Panc1 (cell line): ENCODE data around the gene WDR27. TPM values are rescaled to one million over a fixed set of nuclear protein-coding genes. Genes with fewer than 3 reads are reported as not detected.

Experiments
- ATAC-seq: fragments of 200-7000 bp; cut with Tn5 transposase; 2 replicates; pipeline ENCODE4 v1.9.1; 2020; ENCODE audit warnings: mild to moderate bottlenecking, moderate library complexity
- BruUV-seq: library from RNA; stranded (reverse); fragments of 400-500 nt; replicated peaks from 2 replicates; lab custom pipeline; 2021; lab: Mats Ljungman, UMichigan
- CTCF ChIA-PET: fragments of 300-600 bp; sonication (Branson Sonifier 250); formaldehyde crosslinking; loops from one replicate; lab custom pipeline; 2022; ENCODE audit warnings: antibody characterized with exemption; lab: Charles Lee
- POLR2A ChIA-PET: fragments of 300-600 bp; sonication (Branson Sonifier 250); formaldehyde crosslinking; loops from one replicate; lab custom pipeline; 2022; ENCODE audit warnings: antibody characterized with exemption; lab: Charles Lee
- DNase-seq: peaks from one replicate; pipeline ENCODE4 v3.0.0-alpha.2; 2010; ENCODE audit warnings: low read depth, low spot score
- H3K27ac ChIP-seq: 2 replicates; pipeline ENCODE4 v1.5.1; 2011; ENCODE audit warnings: mild to moderate bottlenecking, low read length, inconsistent platforms
- H3K27me3 ChIP-seq: fragments of 200-500 bp; sonication (Bioruptor generic); 2 replicates; pipeline ENCODE4 v1.6.0; 2014; ENCODE audit warnings: low read length, inconsistent platforms; ENCODE audit not compliant: control insufficient read depth, insufficient read depth
- H3K36me3 ChIP-seq: fragments of 200-500 bp; sonication (Bioruptor generic); 2 replicates; pipeline ENCODE4 v1.5.1; 2014; ENCODE audit warnings: inconsistent platforms, mild to moderate bottlenecking, low read length, moderate library complexity; ENCODE audit not compliant: control insufficient read depth, insufficient read depth
- H3K4me1 ChIP-seq: 2 replicates; pipeline ENCODE4 v1.5.1; 2011; ENCODE audit warnings: inconsistent platforms, mild to moderate bottlenecking, low read length, moderate library complexity; ENCODE audit not compliant: control insufficient read depth, insufficient read depth
- H3K4me3 ChIP-seq, 2 experiments: 2 replicates each; pipeline ENCODE4 v1.5.1; 2011 to 2012; ENCODE audit warnings: low read depth in 2 of 2, low read length in 2 of 2, mild to moderate bottlenecking in 2 of 2, inconsistent platforms in 1 of 2, moderate library complexity in 1 of 2
- H3K9me3 ChIP-seq: fragments of 200-500 bp; sonication (Bioruptor generic); 2 replicates; pipeline ENCODE4 v1.5.1; 2014; ENCODE audit warnings: low read depth, mild to moderate bottlenecking, inconsistent platforms, low read length, moderate library complexity; ENCODE audit not compliant: control insufficient read depth, insufficient read depth
- POLR2AphosphoS5 ChIP-seq: IDR thresholded peaks from 2 replicates; pipeline ENCODE4 v1.6.1; 2012; ENCODE audit warnings: mild to moderate bottlenecking, low read depth, low read length, moderate library complexity
- REST ChIP-seq, 2 experiments: IDR thresholded peaks; 2 replicates each; pipeline ENCODE4 v1.6.1; 2011 to 2012; ENCODE audit warnings: low read depth in 2 of 2, control low read depth in 1 of 2, low read length in 1 of 2, mild to moderate bottlenecking in 1 of 2, moderate library complexity in 1 of 2; ENCODE audit not compliant: insufficient read depth in 1 of 2
- SIN3A ChIP-seq: IDR thresholded peaks from 2 replicates; pipeline ENCODE4 v1.6.1; 2012; ENCODE audit warnings: low read depth, mild to moderate bottlenecking, low read length, moderate library complexity, borderline replicate concordance; ENCODE audit not compliant: insufficient read depth
- TCF7L2 ChIP-seq: IDR thresholded peaks from 2 replicates; pipeline ENCODE4 v1.6.1; 2011; ENCODE audit warnings: mild to moderate bottlenecking, low read depth, low read length, inconsistent platforms
- in situ Hi-C: cut with HindIII; loops from 2 replicates; pipeline ENCODE4 v1.10.0; 2016; ENCODE audit warnings: low sequenced_read_pairs, low pct_unique_long_range_greater_than_20kb
- intact Hi-C: fragments of 100-400 bp; cut with micrococcal nuclease; formaldehyde crosslinking; loops from one replicate; pipeline ENCODE4 v1.10.0; 2022; ENCODE audit not compliant: unreplicated experiment
- total RNA-seq: library from RNA; stranded (reverse); gene quantifications from one replicate; pipeline ENCODE4 v1.2.1, GENCODE V29; 2021; ENCODE audit not compliant: unreplicated experiment
- TF ChIP-seq, protein P1 (sequence below): fragments of 450-650 bp; IDR thresholded peaks from 2 replicates; pipeline ENCODE4 v1.5.1; 2017; ENCODE audit warnings: mild to moderate bottlenecking

Gene WDR27
- total RNA-seq, 1 experiment from 2014 or later: 56.3 TPM

- Histone ChIP-seq H3K4me3 (no peak overlapping the region), H3K27me3 (no peaks in the 10 kb centered on the region), H3K36me3 (no peaks in the 10 kb centered on the region), H3K4me1 (no peaks in the 10 kb centered on the region), H3K27ac (no peak overlapping the region), H3K9me3 (peaks cover 34% of the 10 kb centered on the region)
- ATAC-seq: no peak
- POLR2A ChIA-PET: no interaction called here
- intact Hi-C loops: no loop called here
- in situ Hi-C loops: no loop called here
- CTCF ChIA-PET: no interaction called here
- DNase-seq: no peak
- TF ChIP-seq, protein P1, sequence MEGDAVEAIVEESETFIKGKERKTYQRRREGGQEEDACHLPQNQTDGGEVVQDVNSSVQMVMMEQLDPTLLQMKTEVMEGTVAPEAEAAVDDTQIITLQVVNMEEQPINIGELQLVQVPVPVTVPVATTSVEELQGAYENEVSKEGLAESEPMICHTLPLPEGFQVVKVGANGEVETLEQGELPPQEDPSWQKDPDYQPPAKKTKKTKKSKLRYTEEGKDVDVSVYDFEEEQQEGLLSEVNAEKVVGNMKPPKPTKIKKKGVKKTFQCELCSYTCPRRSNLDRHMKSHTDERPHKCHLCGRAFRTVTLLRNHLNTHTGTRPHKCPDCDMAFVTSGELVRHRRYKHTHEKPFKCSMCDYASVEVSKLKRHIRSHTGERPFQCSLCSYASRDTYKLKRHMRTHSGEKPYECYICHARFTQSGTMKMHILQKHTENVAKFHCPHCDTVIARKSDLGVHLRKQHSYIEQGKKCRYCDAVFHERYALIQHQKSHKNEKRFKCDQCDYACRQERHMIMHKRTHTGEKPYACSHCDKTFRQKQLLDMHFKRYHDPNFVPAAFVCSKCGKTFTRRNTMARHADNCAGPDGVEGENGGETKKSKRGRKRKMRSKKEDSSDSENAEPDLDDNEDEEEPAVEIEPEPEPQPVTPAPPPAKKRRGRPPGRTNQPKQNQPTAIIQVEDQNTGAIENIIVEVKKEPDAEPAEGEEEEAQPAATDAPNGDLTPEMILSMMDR: no peak
- TF ChIP-seq SIN3A (no peak), TCF7L2 (no peak), REST (IDR thresholded peaks at IDR 0.05; ENCODE audit: insufficient read depth in 1 of 2, low read depth in 2 of 2, low read length in 1 of 2) (no peak), POLR2AphosphoS5 (no peak)
- no TSS peak for BruUV-seq
Measured at GRCh38 chr6:169411722-169412121, 290.1 kb downstream of the WDR27 start.

- no TSS peak for BruUV-seq
- no peak for ATAC-seq
- H3K4me3 ChIP-seq: no peak overlapping the region
- CTCF ChIA-PET: no interaction called here
- no peaks in the 10 kb centered on the region for H3K36me3 ChIP-seq
- H3K4me1 ChIP-seq: no peaks in the 10 kb centered on the region
- in situ Hi-C loops (no loop called here), intact Hi-C loops (no loop called here)
- no peak for TF ChIP-seq TCF7L2
- TF ChIP-seq, protein P1: no peak
- TF ChIP-seq REST (IDR thresholded peaks at IDR 0.05; ENCODE audit: insufficient read depth in 1 of 2, low read depth in 2 of 2, low read length in 1 of 2): no peak
- no peak for TF ChIP-seq SIN3A
- TF ChIP-seq POLR2AphosphoS5: no peak
- DNase-seq: no peak
- H3K27ac ChIP-seq: no peak overlapping the region
- H3K9me3 ChIP-seq: peaks cover 31% of the 10 kb centered on the region
- H3K27me3 ChIP-seq: no peaks in the 10 kb centered on the region
- POLR2A ChIA-PET: no interaction called here
Measured at GRCh38 chr6:169411296-169411695, 290.5 kb downstream of the WDR27 start.
